SK-N-SH treated with all-trans-retinoic acid at 6 μM for 48 hours (cell line): Measurements from ENCODE around the gene C7orf57.

Experiments
- BACH2 ChIP-seq: fragments of 250-450 bp; sonication (Bioruptor Pico); IDR thresholded peaks from 2 replicates; pipeline ENCODE4 v1.9.0; 2021; ENCODE audit warnings: mild to moderate bottlenecking, borderline replicate concordance
- CREB5 ChIP-seq: fragments of 250-450 bp; sonication (Bioruptor Pico); IDR thresholded peaks from 2 replicates; pipeline ENCODE4 v1.5.1; 2020; ENCODE audit warnings: low read depth, mild to moderate bottlenecking, moderate library complexity
- PATZ1 ChIP-seq: fragments of 250-450 bp; sonication (Bioruptor Pico); IDR thresholded peaks from 2 replicates; pipeline ENCODE4 v1.8.0; 2020; ENCODE audit warnings: mild to moderate bottlenecking, moderate library complexity, borderline replicate concordance
- SNAI2 ChIP-seq: fragments of 250-450 bp; sonication (Bioruptor Pico); IDR thresholded peaks from 2 replicates; pipeline ENCODE4 v1.5.0; 2020; ENCODE audit warnings: mild to moderate bottlenecking, moderate library complexity
- TOX ChIP-seq: fragments of 250-450 bp; sonication (Bioruptor Pico); IDR thresholded peaks from 2 replicates; pipeline ENCODE4 v1.8.0; 2021; ENCODE audit warnings: mild to moderate bottlenecking, moderate library complexity, borderline replicate concordance
- ZFP30 ChIP-seq: fragments of 450-650 bp; formaldehyde crosslinking; IDR thresholded peaks from 2 replicates; pipeline ENCODE4 v1.5.0; 2022; ENCODE audit warnings: mild to moderate bottlenecking, moderate library complexity
- ZNF8 ChIP-seq: fragments of 450-650 bp; formaldehyde crosslinking; IDR thresholded peaks from 2 replicates; pipeline ENCODE4 v1.5.0; 2020; ENCODE audit warnings: mild to moderate bottlenecking, moderate library complexity

GRCh38 chr7:48077423-48077822 lies 42.1 kb downstream of the C7orf57 start:
- TF ChIP-seq ZNF8 (no peak), CREB5 (CRISPR knock-in tag) (no peak), BACH2 (CRISPR knock-in tag) (no peak), SNAI2 (CRISPR knock-in tag) (no peak), TOX (CRISPR knock-in tag) (no peak), PATZ1 (CRISPR knock-in tag) (no peak), ZFP30 (no peak)
